Amniotic epithelial cell (primary cell): Measurements from ENCODE around the gene PTH2R.
"Not testable (repeated sequence)": the region's sequence is repeated elsewhere in the genome, so short reads cannot be mapped to it uniquely, and the experiment has no call there.

Experiments
- DNase-seq: peaks from one replicate; pipeline ENCODE4 v3.0.0-alpha.2; 2010; ENCODE audit warnings: low read depth

Gene PTH2R, protein sequence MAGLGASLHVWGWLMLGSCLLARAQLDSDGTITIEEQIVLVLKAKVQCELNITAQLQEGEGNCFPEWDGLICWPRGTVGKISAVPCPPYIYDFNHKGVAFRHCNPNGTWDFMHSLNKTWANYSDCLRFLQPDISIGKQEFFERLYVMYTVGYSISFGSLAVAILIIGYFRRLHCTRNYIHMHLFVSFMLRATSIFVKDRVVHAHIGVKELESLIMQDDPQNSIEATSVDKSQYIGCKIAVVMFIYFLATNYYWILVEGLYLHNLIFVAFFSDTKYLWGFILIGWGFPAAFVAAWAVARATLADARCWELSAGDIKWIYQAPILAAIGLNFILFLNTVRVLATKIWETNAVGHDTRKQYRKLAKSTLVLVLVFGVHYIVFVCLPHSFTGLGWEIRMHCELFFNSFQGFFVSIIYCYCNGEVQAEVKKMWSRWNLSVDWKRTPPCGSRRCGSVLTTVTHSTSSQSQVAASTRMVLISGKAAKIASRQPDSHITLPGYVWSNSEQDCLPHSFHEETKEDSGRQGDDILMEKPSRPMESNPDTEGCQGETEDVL

DNA sequence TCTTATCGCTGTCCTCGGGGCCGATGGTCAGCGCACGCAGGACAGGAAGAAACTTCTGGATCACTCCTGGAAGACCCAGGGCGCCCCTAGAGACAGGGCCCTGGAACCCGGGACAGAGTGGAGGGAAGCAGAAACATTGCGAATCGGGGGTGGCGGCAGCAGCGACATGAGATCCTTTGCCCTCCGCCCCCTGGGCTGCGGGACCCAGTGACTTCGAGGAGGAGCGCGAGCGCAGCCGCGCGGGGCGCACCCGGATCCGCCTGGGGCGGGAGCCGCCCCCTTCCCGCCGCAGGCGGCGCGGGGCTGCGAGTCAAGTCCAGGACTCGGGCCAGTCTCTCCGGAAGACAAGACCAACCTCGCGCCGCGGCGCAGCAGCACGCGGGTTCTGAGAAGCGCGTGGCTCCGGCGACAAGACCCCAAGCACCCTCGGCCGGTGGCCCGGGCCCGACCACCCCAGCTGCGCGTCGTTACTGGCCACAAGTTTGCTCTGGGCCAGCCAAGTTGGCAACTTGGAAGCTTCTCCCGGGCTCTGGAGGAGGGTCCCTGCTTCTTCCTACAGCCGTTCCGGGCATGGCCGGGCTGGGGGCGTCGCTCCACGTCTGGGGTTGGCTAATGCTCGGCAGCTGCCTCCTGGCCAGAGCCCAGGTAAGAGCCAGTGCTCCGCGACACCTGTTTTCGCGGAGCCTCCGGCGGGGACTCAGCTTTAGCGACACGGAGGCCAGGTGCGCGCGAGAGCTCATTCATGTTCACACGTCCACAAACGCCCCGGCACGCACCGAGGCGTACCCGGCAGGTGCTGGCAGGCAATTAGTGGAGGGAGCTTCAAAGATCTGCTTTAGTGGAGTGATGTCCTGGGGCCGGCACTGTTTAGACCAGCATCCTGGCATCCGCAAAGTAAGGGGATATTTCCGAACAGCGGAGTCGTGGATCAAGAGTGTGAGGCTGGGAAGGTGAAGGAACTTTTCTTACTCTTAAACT lies at the start of gene PTH2R:
Gene PTH2R (plus strand): TSS at position 319 of the 978 bp plus-strand sequence. CDS start 252 bp downstream, at position 571.
- DNase-seq: no peak

- DNase-seq: peak; percentile 10
Measured at GRCh38 chr2:208356846-208357574, 49.6 kb upstream of the PTH2R start.

DNA sequence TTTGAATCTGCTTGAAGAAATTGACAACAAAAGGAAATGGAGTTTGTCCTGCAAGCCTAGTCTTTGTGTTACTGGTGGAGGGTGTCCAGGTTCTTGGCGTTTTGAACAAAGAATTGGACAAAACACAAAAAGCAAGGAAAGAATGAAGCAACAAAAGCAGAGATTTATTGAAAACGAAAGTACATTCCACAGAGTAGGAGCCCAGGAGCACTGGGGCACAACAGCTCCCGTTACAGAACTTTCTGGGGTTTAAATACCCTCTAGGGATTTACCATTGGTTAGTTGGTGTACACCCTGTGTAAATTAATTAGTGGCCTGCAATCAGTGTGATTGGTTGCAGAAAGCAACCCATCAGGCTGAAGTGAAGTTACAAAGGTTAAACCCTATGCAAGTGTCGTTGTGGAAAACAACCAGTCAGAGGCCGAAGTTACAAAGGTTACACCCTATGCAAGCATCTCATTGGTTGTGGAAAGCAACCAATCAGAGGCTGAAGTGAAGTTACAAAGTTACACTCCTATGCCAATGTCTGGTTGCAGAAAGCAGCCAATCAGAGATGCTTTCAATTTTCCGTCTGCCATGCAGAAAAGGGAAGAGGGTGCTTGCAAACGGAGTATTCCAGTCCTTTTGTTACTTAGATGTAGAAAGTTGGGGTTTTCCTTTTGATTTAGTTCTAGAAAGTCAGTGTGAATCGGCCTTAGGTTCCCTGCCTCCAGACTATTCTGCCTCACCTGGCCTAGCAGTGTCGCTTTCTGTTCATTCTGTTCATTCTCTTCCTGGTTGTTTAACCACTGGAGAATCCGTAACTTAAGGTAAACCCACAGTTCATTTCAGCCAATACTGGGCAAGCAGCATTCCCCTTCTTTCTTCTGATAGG lies 47.6 kb upstream of the PTH2R start:
- DNase-seq: no peak

- no peak for DNase-seq
Measured at GRCh38 chr2:208359632-208359986, 47.0 kb upstream of the PTH2R start.

DNA sequence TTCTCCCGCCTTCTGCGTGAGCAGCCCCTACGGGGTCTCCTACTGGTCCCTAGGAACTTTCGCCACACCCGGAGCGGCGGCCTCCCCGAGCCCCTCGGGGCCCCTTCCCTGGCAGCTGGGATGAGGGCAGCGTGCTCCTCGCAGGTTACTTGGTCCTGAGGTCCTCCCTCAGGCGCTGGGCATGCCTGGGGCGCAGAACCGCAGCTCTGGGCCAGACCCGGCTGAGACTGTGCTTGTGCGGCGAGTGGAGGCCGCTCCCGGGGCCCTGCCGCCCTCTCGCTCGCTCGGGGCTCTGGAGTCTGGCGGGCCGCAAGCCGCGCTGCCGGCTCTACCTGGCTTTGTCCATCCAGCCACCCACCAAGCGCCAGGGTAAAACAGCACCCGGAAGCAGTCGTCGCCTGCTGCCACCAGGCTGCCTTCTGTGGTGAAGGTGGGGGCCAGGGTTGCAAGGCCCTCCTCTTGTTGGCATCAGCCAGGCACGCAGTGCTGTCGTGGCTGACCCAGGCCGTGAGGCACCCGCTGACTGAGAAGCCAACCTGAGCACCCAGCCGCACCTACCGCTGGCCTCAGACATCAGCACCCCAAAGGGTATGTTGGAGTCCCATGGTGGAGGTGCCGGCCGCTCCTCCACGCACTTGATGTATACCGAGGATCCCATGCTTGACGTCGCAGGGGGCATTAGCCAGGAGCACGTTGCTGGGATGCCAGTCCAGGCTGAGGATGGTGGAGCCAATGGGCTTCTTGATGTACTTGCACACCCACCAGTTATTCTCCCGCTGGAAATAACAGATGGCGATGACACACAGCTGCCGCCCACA lies 46.1 kb upstream of the PTH2R start:
- DNase-seq: no peak

DNA sequence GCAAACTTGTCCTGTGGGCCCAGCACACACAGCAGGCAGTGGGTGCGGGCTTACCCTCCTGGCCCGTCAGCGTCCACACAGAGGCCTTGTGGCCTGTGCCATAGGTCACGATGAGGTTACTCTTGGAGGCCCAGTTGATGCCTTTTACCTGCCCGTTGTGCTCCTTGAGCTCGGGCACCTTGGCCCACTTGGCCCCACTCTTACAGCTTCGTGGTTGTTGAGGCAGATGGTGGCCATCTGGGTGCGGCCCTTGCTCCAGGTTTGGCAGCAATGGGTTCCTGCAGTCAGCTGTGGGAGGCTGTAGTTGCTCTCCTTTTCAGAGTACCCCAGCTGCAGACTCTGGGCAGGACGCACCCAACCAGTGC lies 45.5 kb upstream of the PTH2R start:
- DNase-seq: no peak

- DNase-seq: peak; percentile 92
Measured at GRCh38 chr2:208363485-208363884, 43.1 kb upstream of the PTH2R start.

- DNase-seq: no peak
Measured at GRCh38 chr2:208366215-208367127, 40.1 kb upstream of the PTH2R start.

DNA sequence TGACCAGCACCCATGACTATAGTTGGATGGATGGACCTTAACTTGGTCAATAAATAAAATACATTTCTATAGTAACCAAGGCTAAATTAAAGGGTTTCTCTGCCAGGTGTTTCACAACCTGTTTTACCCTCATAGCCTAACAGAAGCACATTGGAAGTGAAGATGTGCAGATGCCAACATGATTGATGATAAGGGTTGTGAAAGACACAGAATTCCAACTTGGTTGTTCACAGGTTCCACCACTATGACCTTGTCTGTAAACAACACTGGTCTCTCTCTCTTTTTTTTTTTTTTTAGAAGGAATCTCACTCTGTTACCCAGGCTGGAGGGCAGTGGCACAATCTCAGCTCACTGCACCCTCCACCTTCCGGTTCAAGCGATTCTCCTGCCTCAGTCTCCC lies 37.5 kb upstream of the PTH2R start:
- DNase-seq: peak; percentile 88

DNA sequence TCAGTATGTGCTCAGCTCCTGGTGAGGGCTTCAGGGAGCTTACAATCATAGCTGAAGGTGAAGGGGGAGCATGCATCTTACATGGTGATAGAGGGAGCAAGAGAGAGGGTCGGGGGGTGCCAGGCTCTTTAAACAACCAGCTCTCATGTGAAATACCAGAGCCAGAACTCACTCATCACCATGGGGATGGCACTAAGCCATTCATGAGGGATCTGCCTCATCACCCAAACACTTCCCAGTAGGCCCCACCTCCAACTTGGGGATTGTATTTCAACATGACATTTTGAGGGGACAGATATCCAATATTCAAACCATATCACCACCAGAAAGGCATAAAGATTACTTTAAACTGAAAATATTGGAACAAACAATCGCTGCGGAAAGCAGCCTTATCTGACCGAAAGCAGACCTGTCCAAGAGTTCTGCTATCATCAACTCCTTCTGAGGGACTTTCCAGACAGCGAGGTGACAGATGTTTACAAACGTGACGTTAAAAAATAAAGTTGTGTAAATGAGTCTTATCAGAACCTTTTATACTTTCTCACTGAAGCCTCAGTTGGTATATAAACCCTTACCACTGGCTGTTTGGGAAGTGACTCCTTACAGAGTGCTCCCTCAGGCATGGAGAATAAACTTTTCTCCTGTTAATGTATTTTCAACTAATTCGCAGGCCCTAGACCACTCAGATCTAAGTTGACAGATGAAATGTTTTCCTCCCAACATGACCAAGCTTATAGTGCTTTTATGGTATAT lies 35.5 kb upstream of the PTH2R start:
- DNase-seq: no peak

DNA sequence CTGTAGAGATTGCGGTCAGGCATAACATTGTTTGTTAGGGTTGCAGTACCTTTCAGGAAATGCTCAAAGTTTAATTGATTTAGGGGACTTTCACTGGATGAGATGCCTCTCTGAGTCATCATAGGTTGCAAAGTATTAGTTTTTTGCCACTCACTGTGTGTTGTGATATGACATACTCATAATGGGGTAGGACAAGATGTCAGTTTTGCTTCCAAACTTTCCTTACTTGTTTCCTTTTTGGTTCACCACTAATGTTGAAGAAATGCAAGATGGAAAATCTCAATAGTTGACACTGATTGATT lies 35.0 kb upstream of the PTH2R start:
- DNase-seq: no peak

DNA sequence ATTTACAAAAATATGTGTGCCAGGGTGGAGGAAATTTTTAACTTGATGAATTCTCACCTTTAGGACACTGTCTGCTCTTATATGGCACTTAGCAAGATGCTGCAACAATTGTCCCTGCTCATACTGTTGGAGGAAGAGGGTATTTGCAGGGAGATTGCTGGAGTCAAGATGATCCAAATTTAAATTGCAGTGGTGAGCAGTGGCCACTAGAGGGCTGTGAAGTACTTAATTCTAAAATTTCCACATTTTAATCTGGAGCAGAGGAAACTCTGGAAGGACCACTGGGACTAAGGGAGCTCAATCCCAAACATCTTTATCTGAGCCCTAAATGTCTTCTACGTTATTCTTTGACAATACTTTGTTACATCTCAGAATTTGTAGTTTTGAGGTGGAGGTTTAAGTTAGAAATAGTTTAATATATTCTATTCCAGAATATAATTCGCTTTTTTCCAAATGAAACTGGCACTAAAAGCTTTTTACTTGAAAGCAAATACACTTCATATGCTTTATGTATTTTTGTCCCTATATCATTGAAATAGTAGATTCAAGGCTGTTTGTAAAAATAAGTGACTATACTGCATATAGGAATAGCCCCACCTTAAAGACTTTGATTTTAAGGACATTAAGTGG lies 33.0 kb upstream of the PTH2R start:
- DNase-seq: peak; percentile 50

DNA sequence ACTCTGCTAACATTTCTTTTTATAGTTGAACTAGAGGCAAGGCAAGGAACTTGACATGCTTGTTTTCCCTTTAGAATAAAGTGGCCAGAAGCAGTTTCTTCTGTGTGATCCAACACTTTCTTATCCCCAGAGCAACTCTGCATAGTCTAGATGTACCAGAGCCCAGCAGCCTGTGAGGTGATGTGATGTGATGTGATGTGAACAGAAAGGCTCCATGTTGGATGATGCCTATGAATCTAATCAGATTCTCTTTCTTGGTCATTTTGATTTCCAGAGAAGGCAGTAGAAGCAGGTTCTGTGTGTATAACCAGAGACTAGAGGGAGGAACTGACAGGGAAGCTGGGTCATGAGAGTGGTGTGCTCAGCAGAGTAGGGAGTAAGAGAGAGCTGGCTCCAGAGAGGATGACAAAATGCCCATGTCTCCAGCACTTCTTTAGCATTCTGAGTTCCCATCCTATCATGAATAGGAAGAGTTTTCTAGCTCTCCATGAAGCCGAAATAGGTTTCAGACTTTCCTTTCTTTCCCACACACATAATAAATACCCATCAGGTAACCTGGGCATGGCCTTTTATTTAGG lies 31.0 kb upstream of the PTH2R start:
- DNase-seq: no peak

DNA sequence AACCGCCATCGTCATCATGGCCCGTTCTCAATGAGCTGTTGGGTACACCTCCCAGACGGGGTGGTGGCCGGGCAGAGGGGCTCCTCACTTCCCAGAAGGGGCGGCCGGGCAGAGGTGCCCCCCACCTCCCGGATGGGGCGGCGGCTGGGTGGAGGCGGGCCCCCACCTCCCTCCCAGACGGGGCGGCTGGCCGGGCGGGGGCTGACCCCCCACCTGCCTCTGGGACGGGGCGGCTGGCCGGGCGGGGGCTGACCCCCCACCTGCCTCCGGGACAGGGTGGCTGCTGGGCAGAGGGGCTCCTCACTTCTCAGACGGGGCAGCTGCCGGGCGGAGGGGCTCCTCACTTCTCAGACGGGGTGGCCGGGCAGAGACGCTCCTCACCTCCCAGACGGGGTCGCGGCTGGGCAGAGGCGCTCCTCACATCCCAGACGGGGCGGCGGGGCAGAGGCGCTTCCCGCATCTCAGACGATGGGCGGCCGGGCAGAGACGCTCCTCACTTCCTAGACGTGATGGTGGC lies 29.2 kb upstream of the PTH2R start:
- not testable (repeated sequence) for DNase-seq

DNA sequence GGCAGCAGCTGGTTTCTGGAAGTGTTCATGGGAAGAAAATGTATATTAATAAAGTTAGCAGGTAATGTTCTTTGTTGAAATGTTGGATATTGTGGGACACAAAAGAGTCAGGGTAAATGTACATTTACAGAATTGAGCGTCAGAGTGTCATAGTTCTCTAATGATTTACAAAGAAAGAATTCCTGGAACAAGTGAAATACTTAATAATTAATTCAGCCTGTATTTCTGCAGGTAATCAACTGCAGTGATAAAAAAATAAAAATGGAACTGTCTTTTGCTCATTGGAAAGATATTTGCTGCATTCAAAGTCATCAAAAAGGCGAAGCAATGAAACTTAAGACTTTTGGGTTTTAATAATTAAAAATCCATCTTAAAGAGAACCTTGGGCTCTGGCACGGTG lies 27.4 kb upstream of the PTH2R start:
- DNase-seq: no peak

DNA sequence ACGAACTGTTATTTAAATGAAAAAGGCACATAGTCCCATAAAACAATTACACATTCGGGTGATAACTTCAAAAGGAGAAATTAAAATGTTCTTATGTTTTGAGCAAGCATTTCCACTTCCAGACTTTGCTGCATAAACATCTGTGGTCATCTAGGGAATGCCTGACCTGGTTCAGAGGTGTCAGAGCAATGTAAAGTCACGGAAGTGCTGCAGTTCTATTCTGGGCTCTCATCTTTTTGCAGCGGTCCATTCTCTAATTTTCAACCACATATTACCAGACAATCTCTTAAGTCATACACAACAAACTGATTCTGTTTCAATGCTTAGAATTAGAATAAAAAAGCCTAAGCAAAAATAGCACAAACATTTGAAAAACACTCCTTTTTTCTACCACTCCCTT lies 22.0 kb upstream of the PTH2R start:
- no peak for DNase-seq

DNA sequence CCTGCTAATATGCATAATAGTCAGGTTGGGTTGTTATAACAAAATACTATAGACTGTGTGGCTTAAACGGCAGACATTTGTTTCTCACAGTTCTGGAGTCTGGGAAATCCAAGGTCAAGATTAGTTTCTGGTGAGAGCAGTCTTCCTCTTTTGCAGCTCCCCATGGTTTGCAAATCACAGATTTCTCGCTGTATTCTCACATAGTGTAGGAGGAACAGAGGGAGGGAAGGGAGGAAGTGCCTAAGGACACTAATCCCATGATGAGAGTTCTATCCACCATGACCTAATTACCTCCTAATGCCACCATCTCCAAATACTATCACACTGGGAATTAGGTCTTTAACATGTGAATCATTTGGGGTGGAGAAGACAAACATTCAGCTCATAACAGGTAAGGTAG lies 20.1 kb upstream of the PTH2R start:
- DNase-seq: no peak

GRCh38 chr2:208389940-208390339 lies 16.7 kb upstream of the PTH2R start:
- no peak for DNase-seq
